Transverse colon (tissue), 4 donors: ENCODE measurements around the gene GNAO1. TPM values are rescaled to one million over a fixed set of nuclear protein-coding genes. Genes with fewer than 3 reads are reported as not detected.
A peak's percentile ranks its signal among the peaks of the same experiment; 100 is the strongest.

Experiments
- DNase-seq: peaks from one replicate; pipeline ENCODE4 v3.0.0-alpha.2; 2019
- H3K27ac ChIP-seq, 4 donors: fragments of 200-600 bp; sonication (generic); 2 replicates each; pipeline ENCODE4 v1.5.1; 2016 to 2018; ENCODE audit warnings: inconsistent platforms in 4 of 4
- H3K27me3 ChIP-seq: fragments of 200-600 bp; sonication (generic); 2 replicates; pipeline ENCODE4 v1.5.1; 2017; ENCODE audit warnings: inconsistent platforms
- H3K36me3 ChIP-seq, 4 donors: fragments of 200-600 bp; sonication (generic); 2 replicates each; pipeline ENCODE4 v1.5.1; 2017 to 2019; ENCODE audit warnings: inconsistent platforms in 4 of 4
- H3K4me1 ChIP-seq, 4 donors: fragments of 200-600 bp; sonication (generic); 2 replicates each; pipeline ENCODE4 v1.5.1; 2017 to 2020; ENCODE audit warnings: inconsistent platforms in 4 of 4
- H3K4me3 ChIP-seq, 4 donors: fragments of 200-600 bp; sonication (generic); 1 replicate in 1 of 4; 2 replicates in 3 of 4; pipeline versions ENCODE4 v1.5.1 to v1.6.1; 2017 to 2019; ENCODE audit warnings: inconsistent platforms in 4 of 4
- H3K9me3 ChIP-seq, 2 donors: fragments of 200-600 bp; sonication (generic); 2 replicates each; pipeline ENCODE4 v1.5.1; 2017 to 2019; ENCODE audit warnings: inconsistent platforms in 2 of 2
- CTCF ChIP-seq, 5 experiments: fragments of 200-600 bp in 3 of 5; fragments of 450-650 bp in 2 of 5; sonication (generic) in 3 of 5; IDR thresholded peaks; 1 replicate in 2 of 5; 2 replicates in 3 of 5; pipeline ENCODE4 v1.5.1; 2016 to 2017; ENCODE audit warnings: antibody characterized with exemption in 5 of 5, inconsistent platforms in 3 of 5, mild to moderate bottlenecking in 2 of 5, moderate library complexity in 1 of 5
- EP300 ChIP-seq: sonication (generic); formaldehyde crosslinking; IDR thresholded peaks from one replicate; pipeline ENCODE4 v1.6.1; 2017; ENCODE audit warnings: antibody characterized with exemption, low read depth
- POLR2A ChIP-seq: fragments of 450-650 bp; IDR thresholded peaks from one replicate; pipeline ENCODE4 v1.6.1; 2016; ENCODE audit warnings: antibody characterized with exemption, mild to moderate bottlenecking, moderate library complexity
- POLR2AphosphoS5 ChIP-seq, 3 donors: sonication (generic); formaldehyde crosslinking; IDR thresholded peaks; one replicate each; pipeline ENCODE4 v1.6.1; 2016; ENCODE audit warnings: antibody characterized with exemption in 3 of 3
- WGBS, 2 donors: methylation state at CpG; one replicate each; pipeline ENCODE4 v1.1.5; 2018; ENCODE audit warnings: low coverage in 1 of 2; 5-methylcytosine and 5-hydroxymethylcytosine counted together
- in situ Hi-C, 4 donors: fragments of 200-750 bp; cut with MboI; loops; one replicate each; pipeline versions ENCODE4 v1.15.0 to v1.15.1; 2017; ENCODE audit warnings: low sequenced_read_pairs in 3 of 4, low pct_ligation_motif_present in 1 of 4, low pct_unique_long_range_greater_than_20kb in 1 of 4
- intact Hi-C: fragments of 100-400 bp; cut with DNase I; formaldehyde crosslinking; loops from one replicate; pipeline ENCODE4 v1.15.1; 2023; ENCODE audit warnings: low total_unique reads
- total RNA-seq, 4 donors: library from RNA; depleted of rRNA; stranded (reverse); fragments of >200 nt; gene quantifications; one replicate each; pipeline ENCODE4 v1.1.0, GENCODE V29; 2016

GNAO1 gene
- total RNA-seq, 4 donors from 2014 or later = 7.3 to 25.4 (median 11.3) TPM

- peaks cover under 1 to 21% (median 4%) of the 10 kb centered on the region in 4 donors for H3K4me1 ChIP-seq
- WGBS, 2 donors = 70 to 93% methylated on average over 1 of the region's 1 CpG
- intact Hi-C loops = no loop called here
- peak overlapping the region in 1 of 4 donors; percentile 1 for H3K27ac ChIP-seq
- no peaks in the 10 kb centered on the region for H3K36me3 ChIP-seq
- H3K4me3 ChIP-seq = no peak overlapping the region
- TF ChIP-seq POLR2A = no peak
- no peak for TF ChIP-seq CTCF (IDR thresholded peaks at IDR 0.05)
- no peak for TF ChIP-seq EP300
- no peak for TF ChIP-seq POLR2AphosphoS5 (IDR thresholded peaks at IDR 0.05)
- no peaks in the 10 kb centered on the region for H3K9me3 ChIP-seq
- no peak for DNase-seq
- H3K27me3 ChIP-seq = no peaks in the 10 kb centered on the region
- in situ Hi-C loops = no loop called here
These were observed 15.7 kb downstream of the GNAO1 start for GRCh38 chr16:56206951-56207350.

GRCh38 chr16:56207421-56207820 lies 16.1 kb downstream of the GNAO1 start:
- Histone ChIP-seq H3K4me1 (peaks cover 2 to 20% (median 7%) of the 10 kb centered on the region in 4 donors), H3K27me3 (no peaks in the 10 kb centered on the region), H3K9me3 (no peaks in the 10 kb centered on the region), H3K27ac (no peak overlapping the region), H3K36me3 (no peaks in the 10 kb centered on the region), H3K4me3 (no peak overlapping the region)
- no peak for DNase-seq
- TF ChIP-seq POLR2A = no peak
- no peak for TF ChIP-seq EP300
- TF ChIP-seq CTCF (IDR thresholded peaks at IDR 0.05) = no peak
- TF ChIP-seq POLR2AphosphoS5 (IDR thresholded peaks at IDR 0.05) = no peak
- in situ Hi-C loops = no loop called here
- 45 to 58% methylated on average over 2 of the region's 2 CpGs for WGBS, 2 donors
- intact Hi-C loops = no loop called here

- Histone ChIP-seq H3K4me1 (peaks cover 6 to 18% (median 11%) of the 10 kb centered on the region in 4 donors), H3K4me3 (no peak overlapping the region), H3K27me3 (no peaks in the 10 kb centered on the region), H3K27ac (peak overlapping the region; percentile 64 to 85 (median 78)), H3K9me3 (no peaks in the 10 kb centered on the region), H3K36me3 (no peaks in the 10 kb centered on the region)
- TF ChIP-seq POLR2A = no peak
- TF ChIP-seq EP300 = peak; percentile 54
- no peak for TF ChIP-seq CTCF (IDR thresholded peaks at IDR 0.05)
- TF ChIP-seq POLR2AphosphoS5 (IDR thresholded peaks at IDR 0.05) = peak; percentile 28 to 66 (median 52)
- 32% methylated on average over 7 of the region's 7 CpGs; no CpG with 5 or more reads in 1 of the 2 donors for WGBS, 2 donors
- in situ Hi-C loops (no loop called here), intact Hi-C loops (loop anchor here (1.0 kb wide), 1 partner anchor 20 kb away; the partner anchor contains the start of gene GNAO1)
- peak; percentile 22 for DNase-seq
These were observed 20.2 kb downstream of the GNAO1 start for GRCh38 chr16:56211435-56211981.

GRCh38 chr16:56212144-56212543 lies 20.9 kb downstream of the GNAO1 start:
- H3K27ac ChIP-seq = peak overlapping the region; percentile 64 to 85 (median 78)
- no peaks in the 10 kb centered on the region for H3K27me3 ChIP-seq
- H3K4me1 ChIP-seq = peaks cover 6 to 18% (median 11%) of the 10 kb centered on the region in 4 donors
- H3K4me3 ChIP-seq = no peak overlapping the region
- DNase-seq = no peak
- no peaks in the 10 kb centered on the region for H3K36me3 ChIP-seq
- TF ChIP-seq POLR2AphosphoS5 (IDR thresholded peaks at IDR 0.05) (no peak), EP300 (no peak), CTCF (IDR thresholded peaks at IDR 0.05) (no peak)
- in situ Hi-C loops (no loop called here), intact Hi-C loops (no loop called here)
- H3K9me3 ChIP-seq = no peaks in the 10 kb centered on the region
- WGBS, 2 donors = 34 to 50% methylated on average over 3 to 6 of the region's 6 CpGs
